ENCODE measurements around the gene RBM17. TPM values are rescaled to one million over a fixed set of nuclear protein-coding genes. Genes with fewer than 3 reads are reported as not detected.

Gene RBM17
- total RNA-seq, 1 experiment from 2014 or later, result 19.0 TPM

- DNase-seq (ENCODE audit: low read depth, low spot score), result no peak
- in situ Hi-C loops (cut with HindIII; ENCODE audit: low pct_unique_long_range_greater_than_20kb, low sequenced_read_pairs), result no loop called here
Observed at GRCh38 chr10:6071181-6072175, 17.4 kb upstream of the RBM17 start.

GRCh38 chr10:6072215-6072934 lies 16.5 kb upstream of the RBM17 start:
- in situ Hi-C loops (cut with HindIII; ENCODE audit: low pct_unique_long_range_greater_than_20kb, low sequenced_read_pairs), result no loop called here
- DNase-seq (ENCODE audit: low read depth, low spot score), result no peak

GRCh38 chr10:6074489-6075301 lies 14.1 kb upstream of the RBM17 start:
- in situ Hi-C loops (cut with HindIII; ENCODE audit: low pct_unique_long_range_greater_than_20kb, low sequenced_read_pairs), result loop anchor here (25.0 kb wide), 1 partner anchor 112 kb away; no protein-coding TSS in a partner anchor

GRCh38 chr10:6077071-6077675 lies 11.7 kb upstream of the RBM17 start:
- in situ Hi-C loops (cut with HindIII; ENCODE audit: low pct_unique_long_range_greater_than_20kb, low sequenced_read_pairs), result loop anchor here (25.0 kb wide), 1 partner anchor 115 kb away; no protein-coding TSS in a partner anchor
- no peak for DNase-seq (ENCODE audit: low read depth, low spot score)

More at GRCh38 chr10:6074489-6075301, 14.1 kb upstream of the RBM17 start:
- no peak for DNase-seq (ENCODE audit: low read depth, low spot score)

GRCh38 chr10:6079044-6079443 lies 9.8 kb upstream of the RBM17 start:
- in situ Hi-C loops (cut with HindIII; ENCODE audit: low pct_unique_long_range_greater_than_20kb, low sequenced_read_pairs), result loop anchor here (25.0 kb wide), 1 partner anchor 117 kb away; no protein-coding TSS in a partner anchor

GRCh38 chr10:6080417-6080973 lies 8.3 kb upstream of the RBM17 start:
- DNase-seq (ENCODE audit: low read depth, low spot score), result no peak
- in situ Hi-C loops (cut with HindIII; ENCODE audit: low pct_unique_long_range_greater_than_20kb, low sequenced_read_pairs), result loop anchor here (25.0 kb wide), 1 partner anchor 118 kb away; no protein-coding TSS in a partner anchor

More at GRCh38 chr10:6079044-6079443, 9.8 kb upstream of the RBM17 start:
- no peak for DNase-seq (ENCODE audit: low read depth, low spot score)

GRCh38 chr10:6082496-6083395 lies 6.1 kb upstream of the RBM17 start:
- in situ Hi-C loops (cut with HindIII; ENCODE audit: low pct_unique_long_range_greater_than_20kb, low sequenced_read_pairs), result loop anchor here (25.0 kb wide), 1 partner anchor 120 kb away; no protein-coding TSS in a partner anchor
- DNase-seq (ENCODE audit: low read depth, low spot score), result no peak

GRCh38 chr10:6083523-6084475 lies 5.0 kb upstream of the RBM17 start:
- DNase-seq (ENCODE audit: low read depth, low spot score), result no peak
- in situ Hi-C loops (cut with HindIII; ENCODE audit: low pct_unique_long_range_greater_than_20kb, low sequenced_read_pairs), result loop anchor here (25.0 kb wide), 1 partner anchor 121 kb away; no protein-coding TSS in a partner anchor

- in situ Hi-C loops (cut with HindIII; ENCODE audit: low pct_unique_long_range_greater_than_20kb, low sequenced_read_pairs), result loop anchor here (25.0 kb wide), 1 partner anchor 124 kb away; no protein-coding TSS in a partner anchor
Observed at GRCh38 chr10:6086375-6087233, 2.2 kb upstream of the RBM17 start.

GRCh38 chr10:6089334-6090219 lies 743 bp downstream of the RBM17 start:
- in situ Hi-C loops (cut with HindIII; ENCODE audit: low pct_unique_long_range_greater_than_20kb, low sequenced_read_pairs), result loop anchor here (25.0 kb wide), 1 partner anchor 127 kb away; no protein-coding TSS in a partner anchor
- DNase-seq (ENCODE audit: low read depth, low spot score), result no peak

More at GRCh38 chr10:6086375-6087233, 2.2 kb upstream of the RBM17 start:
- DNase-seq (ENCODE audit: low read depth, low spot score), result peak; percentile 92

GRCh38 chr10:6091630-6092029 lies 2.8 kb downstream of the RBM17 start:
- in situ Hi-C loops (cut with HindIII; ENCODE audit: low pct_unique_long_range_greater_than_20kb, low sequenced_read_pairs), result loop anchor here (25.0 kb wide), 1 partner anchor 129 kb away; no protein-coding TSS in a partner anchor
- DNase-seq (ENCODE audit: low read depth, low spot score), result no peak

GRCh38 chr10:6092731-6093130 lies 3.9 kb downstream of the RBM17 start:
- in situ Hi-C loops (cut with HindIII; ENCODE audit: low pct_unique_long_range_greater_than_20kb, low sequenced_read_pairs), result loop anchor here (25.0 kb wide), 1 partner anchor 130 kb away; no protein-coding TSS in a partner anchor
- no peak for DNase-seq (ENCODE audit: low read depth, low spot score)
